ENCODE results near the gene H6PD. TPM values are rescaled to one million over a fixed set of nuclear protein-coding genes. Genes with fewer than 3 reads are reported as not detected.

Gene H6PD
- total RNA-seq, 1 donor from 2014 or later, result 14.0 TPM

- no peak for DNase-seq (ENCODE audit: low read depth in 2 of 2)
Observed at GRCh38 chr1:9275161-9275560, 40.6 kb downstream of the H6PD start.

- DNase-seq (ENCODE audit: low read depth in 2 of 2), result peak in 1 of 2 donors; percentile 47
Observed at GRCh38 chr1:9275567-9276034, 41.0 kb downstream of the H6PD start.

GRCh38 chr1:9278116-9278515, 43.5 kb downstream of the H6PD start:
- no peak for DNase-seq (ENCODE audit: low read depth in 2 of 2)

- DNase-seq (ENCODE audit: low read depth in 2 of 2), result no peak
Observed at GRCh38 chr1:9278585-9279153, 44.1 kb downstream of the H6PD start.

- no peak for DNase-seq (ENCODE audit: low read depth in 2 of 2)
Observed at GRCh38 chr1:9279172-9279840, 44.7 kb downstream of the H6PD start.

- DNase-seq (ENCODE audit: low read depth in 2 of 2), result peak in 1 of 2 donors; percentile 82
Observed at GRCh38 chr1:9280015-9280860, 45.7 kb downstream of the H6PD start.

- DNase-seq (ENCODE audit: low read depth in 2 of 2), result no peak
Observed at GRCh38 chr1:9281071-9281827, 46.7 kb downstream of the H6PD start.

- no peak for DNase-seq (ENCODE audit: low read depth in 2 of 2)
Observed at GRCh38 chr1:9281908-9282695, 47.5 kb downstream of the H6PD start.

- DNase-seq (ENCODE audit: low read depth in 2 of 2), result no peak
Observed at GRCh38 chr1:9282696-9282955, 48.1 kb downstream of the H6PD start.

- no peak for DNase-seq (ENCODE audit: low read depth in 2 of 2)
Observed at GRCh38 chr1:9284061-9284460, 49.5 kb downstream of the H6PD start.

- no peak for DNase-seq (ENCODE audit: low read depth in 2 of 2)
Observed at GRCh38 chr1:9286556-9286955, 52.0 kb downstream of the H6PD start.

GRCh38 chr1:9289090-9289534, 54.5 kb downstream of the H6PD start:
- peak in 1 of 2 donors; percentile 77 for DNase-seq (ENCODE audit: low read depth in 2 of 2)

- peak; percentile 64 to 68 for DNase-seq (ENCODE audit: low read depth in 2 of 2)
Observed at GRCh38 chr1:9289711-9290485, 55.3 kb downstream of the H6PD start.

- peak in 1 of 2 donors; percentile 90 for DNase-seq (ENCODE audit: low read depth in 2 of 2)
Observed at GRCh38 chr1:9291914-9292360, 57.4 kb downstream of the H6PD start.

GRCh38 chr1:9292361-9293240, 58.0 kb downstream of the H6PD start, which contains the start of gene SPSB1:
SPSB1 (plus strand) TSS chr1:9292894; CDS start chr1:9355892, 62,998 bp downstream.
- peak in 1 of 2 donors; percentile 84 for DNase-seq (ENCODE audit: low read depth in 2 of 2)

GRCh38 chr1:9293241-9293532, 58.6 kb downstream of the H6PD start:
- no peak for DNase-seq (ENCODE audit: low read depth in 2 of 2)

GRCh38 chr1:9293533-9294404, 59.2 kb downstream of the H6PD start:
- peak in 1 of 2 donors; percentile 55 for DNase-seq (ENCODE audit: low read depth in 2 of 2)

GRCh38 chr1:9294405-9294773, 59.8 kb downstream of the H6PD start:
- peak in 1 of 2 donors; percentile 88 for DNase-seq (ENCODE audit: low read depth in 2 of 2)
